A549 (cell line): Measurements from ENCODE around the gene PPP5C. TPM values are rescaled to one million over a fixed set of nuclear protein-coding genes. Genes with fewer than 3 reads are reported as not detected.
"Not testable (repeated sequence)": the region's sequence is repeated elsewhere in the genome, so short reads cannot be mapped to it uniquely, and the experiment has no call there.

Experiments
- ATAC-seq, 2 experiments: fragments of 200-7000 bp in 1 of 2; fragments of >200 bp in 1 of 2; cut with Nextera tagmentation in 1 of 2; cut with Tn5 transposase in 1 of 2; 3 replicates each; pipeline versions ENCODE4 v1.8.0 to v1.9.1; 2018 to 2020; ENCODE audit warnings: mild to moderate bottlenecking in 1 of 2, moderate library complexity in 1 of 2
- CTCF ChIA-PET: fragments of 300-600 bp; sonication (Branson Sonifier 250); formaldehyde crosslinking; extraction: SDS; loops from one replicate; lab custom pipeline; 2021; ENCODE audit warnings: antibody characterized with exemption, inconsistent platforms; lab: Yijun Ruan, JAX
- POLR2A ChIA-PET: fragments of 350-600 bp; formaldehyde crosslinking; extraction: SDS; loops from one replicate; lab custom pipeline; 2021; ENCODE audit warnings: antibody characterized with exemption, inconsistent platforms; lab: Yijun Ruan, JAX
- DNase-seq, 2 experiments: peaks; one replicate each; pipeline versions ENCODE4 v3.0.0 to v3.0.0-alpha.2; 2011 to 2016; ENCODE audit warnings: low read depth in 1 of 2, low spot score in 1 of 2
- FAIRE-seq: peaks from 2 replicates; lab custom pipeline; 2011; peaks lifted over from hg19 to GRCh38; lab: Jason Lieb, UNC
- H3K27ac ChIP-seq, 2 experiments: fragments of >200 bp; sonication (Bioruptor Twin); formaldehyde crosslinking; 3 replicates each; pipeline ENCODE4 v1.5.1; 2016 to 2017
- H3K4me1 ChIP-seq: fragments of >200 bp; sonication (Bioruptor Twin); formaldehyde crosslinking; 3 replicates; pipeline ENCODE4 v1.6.1; 2016
- H3K4me2 ChIP-seq: fragments of >200 bp; sonication (Bioruptor Twin); formaldehyde crosslinking; 3 replicates; pipeline ENCODE4 v1.6.1; 2016
- H3K4me3 ChIP-seq: fragments of >200 bp; sonication (Bioruptor Twin); formaldehyde crosslinking; 3 replicates; pipeline ENCODE4 v1.5.1; 2016
- H3K9me3 ChIP-seq: fragments of >200 bp; sonication (Bioruptor Twin); formaldehyde crosslinking; 3 replicates; pipeline ENCODE4 v1.6.1; 2016
- ATOH8 ChIP-seq: fragments of 250-450 bp; sonication (Bioruptor Pico); IDR thresholded peaks from 2 replicates; pipeline ENCODE4 v1.5.0; 2020; ENCODE audit warnings: low read depth, mild to moderate bottlenecking, moderate library complexity
- BCL3 ChIP-seq: fragments of >200 bp; sonication (Bioruptor Twin); formaldehyde crosslinking; IDR thresholded peaks from 3 replicates; pipeline ENCODE4 v1.6.1; 2016
- CHD2 ChIP-seq: fragments of 150-350 bp; IDR thresholded peaks from 2 replicates; pipeline ENCODE4 v1.6.1; 2014; ENCODE audit warnings: low read length; ENCODE audit not compliant: partially characterized antibody
- CHD4 ChIP-seq: fragments of 200-600 bp; sonication (generic); IDR thresholded peaks from 2 replicates; pipeline ENCODE4 v1.6.1; 2016; ENCODE audit warnings: antibody characterized with exemption, mild to moderate bottlenecking, borderline replicate concordance
- ELK1 ChIP-seq: fragments of 150-350 bp; IDR thresholded peaks from 2 replicates; pipeline ENCODE4 v1.6.1; 2014; ENCODE audit warnings: low read depth, mild to moderate bottlenecking, low read length
- FOXS1 ChIP-seq: fragments of 250-450 bp; sonication (Bioruptor Pico); IDR thresholded peaks from 2 replicates; pipeline ENCODE4 v1.5.0; 2020; ENCODE audit warnings: mild to moderate bottlenecking, moderate library complexity
- GATA3 ChIP-seq: IDR thresholded peaks from 2 replicates; pipeline ENCODE4 v1.6.1; 2012; ENCODE audit warnings: borderline replicate concordance
- HDAC2 ChIP-seq: fragments of 200-600 bp; sonication (generic); IDR thresholded peaks from 2 replicates; pipeline ENCODE4 v1.6.1; 2016
- HEYL ChIP-seq: fragments of 250-450 bp; sonication (Bioruptor Pico); IDR thresholded peaks from 2 replicates; pipeline ENCODE4 v1.8.0; 2021; ENCODE audit warnings: mild to moderate bottlenecking, moderate library complexity
- HMGXB4 ChIP-seq: fragments of 250-450 bp; sonication (Bioruptor Pico); IDR thresholded peaks from 2 replicates; pipeline ENCODE4 v1.5.0; 2021; ENCODE audit warnings: mild to moderate bottlenecking, moderate library complexity, borderline replicate concordance
- JUN ChIP-seq, 2 experiments: fragments of >200 bp; sonication (Bioruptor Twin); formaldehyde crosslinking; IDR thresholded peaks; 2 replicates in 1 of 2; 3 replicates in 1 of 2; pipeline ENCODE4 v1.6.1; 2016 to 2017
- NFE2L2 ChIP-seq: fragments of 150-350 bp; conservative IDR thresholded peaks from 2 replicates; pipeline ENCODE4 v1.6.1; 2014; ENCODE audit warnings: low read length
- POLR2A ChIP-seq: IDR thresholded peaks from 2 replicates; pipeline ENCODE4 v1.6.1; 2012; ENCODE audit warnings: mild to moderate bottlenecking, low read length
- POLR2AphosphoS2 ChIP-seq: conservative IDR thresholded peaks from 2 replicates; pipeline ENCODE4 v1.6.1; 2012; ENCODE audit warnings: low read length, improper control_type of control experiment, inconsistent platforms
- RFX5 ChIP-seq: fragments of 450-650 bp; IDR thresholded peaks from 2 replicates; pipeline ENCODE4 v1.7.1; 2014; ENCODE audit warnings: antibody characterized with exemption, mild to moderate bottlenecking, moderate library complexity
- RNF2 ChIP-seq: fragments of 200-600 bp; sonication (generic); IDR thresholded peaks from 2 replicates; pipeline ENCODE4 v1.6.1; 2016; ENCODE audit warnings: low read depth, mild to moderate bottlenecking, antibody characterized with exemption, moderate library complexity, borderline replicate concordance
- SMC3 ChIP-seq: fragments of >200 bp; sonication (Bioruptor Twin); formaldehyde crosslinking; IDR thresholded peaks from 3 replicates; pipeline ENCODE4 v1.6.1; 2018; ENCODE audit warnings: inconsistent platforms
- ZNF302 ChIP-seq: fragments of 250-450 bp; sonication (Bioruptor Pico); IDR thresholded peaks from 2 replicates; pipeline ENCODE4 v1.9.0; 2021; ENCODE audit warnings: inconsistent platforms, mild to moderate bottlenecking, moderate library complexity
- WGBS: methylation state at CpG from one replicate; pipeline ENCODE4 v1.1.6; 2017; ENCODE audit errors: missing lambda C conversion rate; 5-methylcytosine and 5-hydroxymethylcytosine counted together
- polyA plus RNA-seq, 4 experiments: library from polyadenylated mRNA; depleted of rRNA in 3 of 4; stranded (reverse); fragments of >200 nt; fragmentation: RNase III in 1 of 4; extraction: RNeasy Plus Mini Kit Qiagen cat#74134 plus additional on column Dnase treatment in 1 of 4; gene quantifications; 2 replicates in 3 of 4; 3 replicates in 1 of 4; pipeline ENCODE4 v1.2.3, GENCODE V29; 2011 to 2017
- TF ChIP-seq, protein P1 (sequence below): fragments of 450-650 bp; IDR thresholded peaks from 2 replicates; pipeline ENCODE4 v1.6.1; 2014; ENCODE audit warnings: antibody characterized with exemption
- TF ChIP-seq, protein P2 (sequence below): fragments of >200 bp; sonication (Bioruptor Twin); formaldehyde crosslinking; IDR thresholded peaks from 3 replicates; pipeline ENCODE4 v1.5.1; 2016

PPP5C gene
- polyA plus RNA-seq, 2 of the 4 experiments (the other 2 are of a cell fraction), result 94.2 to 107 TPM

GRCh38 chr19:46320559-46320958 lies 26.3 kb upstream of the PPP5C start (continued):
- no peak for TF ChIP-seq ZNF302
- TF ChIP-seq RNF2, result no peak
- TF ChIP-seq CHD2, result no peak
- no peak for TF ChIP-seq NFE2L2
- TF ChIP-seq SMC3, result no peak

- CTCF ChIA-PET, result interaction anchor here (0.8 to 6.4 kb wide), 5 partner anchors 26 to 243 kb away, joined by 3 to 26 read pairs (median 5); partner anchors contain the start of gene PPP5C
- no peak for DNase-seq
Observed at GRCh38 chr19:46321653-46322052, 25.2 kb upstream of the PPP5C start.

GRCh38 chr19:46323227-46323626 lies 23.7 kb upstream of the PPP5C start:
- 81% methylated on average over 9 of the region's 9 CpGs for WGBS
- H3K4me2 ChIP-seq, H3K4me3 ChIP-seq, H3K27ac ChIP-seq, POLR2A ChIA-PET, FAIRE-seq, DNase-seq, ATAC-seq, H3K4me1 ChIP-seq: not testable (repeated sequence)
- CTCF ChIA-PET, result interaction anchor here (0.6 to 6.4 kb wide), 4 partner anchors 24 to 294 kb away, joined by 3 to 26 read pairs (median 8); partner anchors contain the start of gene PPP5C
- peaks cover 32% of the 10 kb centered on the region for H3K9me3 ChIP-seq

More at GRCh38 chr19:46321653-46322052, 25.2 kb upstream of the PPP5C start:
- WGBS, result 87% methylated on average over 11 of the region's 12 CpGs
- FAIRE-seq, result no peak
- POLR2A ChIA-PET, result no interaction called here
- Histone ChIP-seq H3K27ac (no peak overlapping the region), H3K4me3 (no peak overlapping the region), H3K9me3 (peaks cover 17% of the 10 kb centered on the region), H3K4me2 (no peak overlapping the region), H3K4me1 (no peaks in the 10 kb centered on the region)
- ATAC-seq, result 0 out of 6 replicates have a peak, but pooled peaks of 1 of the 2 experiments have one; percentile 31
- no peak for TF ChIP-seq HEYL
- TF ChIP-seq BCL3, result no peak
- no peak for TF ChIP-seq HMGXB4 (CRISPR knock-in tag)
- no peak for TF ChIP-seq RFX5
- TF ChIP-seq HDAC2, result no peak
- TF ChIP-seq POLR2A, result no peak
- TF ChIP-seq, protein P1, sequence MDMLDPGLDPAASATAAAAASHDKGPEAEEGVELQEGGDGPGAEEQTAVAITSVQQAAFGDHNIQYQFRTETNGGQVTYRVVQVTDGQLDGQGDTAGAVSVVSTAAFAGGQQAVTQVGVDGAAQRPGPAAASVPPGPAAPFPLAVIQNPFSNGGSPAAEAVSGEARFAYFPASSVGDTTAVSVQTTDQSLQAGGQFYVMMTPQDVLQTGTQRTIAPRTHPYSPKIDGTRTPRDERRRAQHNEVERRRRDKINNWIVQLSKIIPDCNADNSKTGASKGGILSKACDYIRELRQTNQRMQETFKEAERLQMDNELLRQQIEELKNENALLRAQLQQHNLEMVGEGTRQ, result no peak
- TF ChIP-seq, protein P2, sequence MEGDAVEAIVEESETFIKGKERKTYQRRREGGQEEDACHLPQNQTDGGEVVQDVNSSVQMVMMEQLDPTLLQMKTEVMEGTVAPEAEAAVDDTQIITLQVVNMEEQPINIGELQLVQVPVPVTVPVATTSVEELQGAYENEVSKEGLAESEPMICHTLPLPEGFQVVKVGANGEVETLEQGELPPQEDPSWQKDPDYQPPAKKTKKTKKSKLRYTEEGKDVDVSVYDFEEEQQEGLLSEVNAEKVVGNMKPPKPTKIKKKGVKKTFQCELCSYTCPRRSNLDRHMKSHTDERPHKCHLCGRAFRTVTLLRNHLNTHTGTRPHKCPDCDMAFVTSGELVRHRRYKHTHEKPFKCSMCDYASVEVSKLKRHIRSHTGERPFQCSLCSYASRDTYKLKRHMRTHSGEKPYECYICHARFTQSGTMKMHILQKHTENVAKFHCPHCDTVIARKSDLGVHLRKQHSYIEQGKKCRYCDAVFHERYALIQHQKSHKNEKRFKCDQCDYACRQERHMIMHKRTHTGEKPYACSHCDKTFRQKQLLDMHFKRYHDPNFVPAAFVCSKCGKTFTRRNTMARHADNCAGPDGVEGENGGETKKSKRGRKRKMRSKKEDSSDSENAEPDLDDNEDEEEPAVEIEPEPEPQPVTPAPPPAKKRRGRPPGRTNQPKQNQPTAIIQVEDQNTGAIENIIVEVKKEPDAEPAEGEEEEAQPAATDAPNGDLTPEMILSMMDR, result no peak
- TF ChIP-seq CHD4, result no peak
- TF ChIP-seq FOXS1, result no peak
- TF ChIP-seq ATOH8, result no peak
- TF ChIP-seq ELK1, result no peak
- no peak for TF ChIP-seq POLR2AphosphoS2
- TF ChIP-seq GATA3, result no peak
- TF ChIP-seq JUN (IDR thresholded peaks at IDR 0.05), result no peak
